ENCODE data around the gene CADPS. TPM values are rescaled to one million over a fixed set of nuclear protein-coding genes. Genes with fewer than 3 reads are reported as not detected.

The CADPS gene
- total and polyA plus RNA-seq, 10 donors, result 0.16 to 3.6 (median 0.40) TPM

- WGBS, 5 donors, result 65 to 73% (median 69%) methylated on average over 8 of the region's 8 CpGs
- Histone ChIP-seq H3K27me3 (replicated peaks in 1 of 7) (no peaks in the 10 kb centered on the region), H3K4me3 (no peak overlapping the region), H3K36me3 (no peaks in the 10 kb centered on the region), H3K27ac (no peak overlapping the region), H3K9me3 (no peaks in the 10 kb centered on the region), H3K4me1 (no peaks in the 10 kb centered on the region)
- intact Hi-C loops (cut with DNase I; ENCODE audit: low total_unique reads), result no loop called here
- no peak for DNase-seq
- TF ChIP-seq POLR2AphosphoS5 (IDR thresholded peaks at IDR 0.05), result no peak
- TF ChIP-seq CTCF (IDR thresholded peaks at IDR 0.05 in 8 of 11, conservative IDR thresholded peaks at IDR 0.05 in 3 of 11), result no peak
- TF ChIP-seq POLR2A (IDR thresholded peaks at IDR 0.05), result no peak
These were observed 423.9 kb downstream of the CADPS start for GRCh38 chr3:62451211-62451887.

GRCh38 chr3:62446337-62446940 lies 428.8 kb downstream of the CADPS start:
- H3K27ac ChIP-seq, result no peak overlapping the region
- no peaks in the 10 kb centered on the region for H3K27me3 ChIP-seq (replicated peaks in 1 of 7)
- H3K9me3 ChIP-seq, result no peaks in the 10 kb centered on the region
- no peaks in the 10 kb centered on the region for H3K36me3 ChIP-seq
- WGBS, 5 donors, result 62 to 84% (median 77%) methylated on average over 5 of the region's 5 CpGs
- no peak for TF ChIP-seq POLR2A (IDR thresholded peaks at IDR 0.05)
- no peak for TF ChIP-seq POLR2AphosphoS5 (IDR thresholded peaks at IDR 0.05)
- no peak for TF ChIP-seq CTCF (IDR thresholded peaks at IDR 0.05 in 8 of 11, conservative IDR thresholded peaks at IDR 0.05 in 3 of 11)
- peaks cover 0 to 4% (median 0%) of the 10 kb centered on the region in 6 donors for H3K4me1 ChIP-seq
- no peak for DNase-seq
- intact Hi-C loops (cut with DNase I; ENCODE audit: low total_unique reads), result no loop called here
- H3K4me3 ChIP-seq, result no peak overlapping the region

- Histone ChIP-seq H3K9me3 (no peaks in the 10 kb centered on the region), H3K27me3 (replicated peaks in 1 of 7) (no peaks in the 10 kb centered on the region), H3K27ac (no peak overlapping the region), H3K36me3 (no peaks in the 10 kb centered on the region), H3K4me1 (peaks cover 0 to 4% (median 0%) of the 10 kb centered on the region in 6 donors), H3K4me3 (peak overlapping the region in 4 of 8 donors; percentile 4 to 36 (median 12))
- WGBS, 5 donors, result 0 to 6% (median 3%) methylated on average over 1 of the region's 1 CpG
- no peak for TF ChIP-seq CTCF (IDR thresholded peaks at IDR 0.05 in 8 of 11, conservative IDR thresholded peaks at IDR 0.05 in 3 of 11)
- no peak for TF ChIP-seq POLR2AphosphoS5 (IDR thresholded peaks at IDR 0.05)
- no peak for TF ChIP-seq POLR2A (IDR thresholded peaks at IDR 0.05)
- DNase-seq, result no peak
- intact Hi-C loops (cut with DNase I; ENCODE audit: low total_unique reads), result no loop called here
These were observed 429.9 kb downstream of the CADPS start for GRCh38 chr3:62445275-62445674.

- H3K36me3 ChIP-seq, result no peaks in the 10 kb centered on the region
- H3K27ac ChIP-seq, result no peak overlapping the region
- no peaks in the 10 kb centered on the region for H3K4me1 ChIP-seq
- H3K4me3 ChIP-seq, result no peak overlapping the region
- TF ChIP-seq CTCF (IDR thresholded peaks at IDR 0.05 in 8 of 11, conservative IDR thresholded peaks at IDR 0.05 in 3 of 11), result no peak
- no peaks in the 10 kb centered on the region for H3K9me3 ChIP-seq
- no peak for DNase-seq
- intact Hi-C loops (cut with DNase I; ENCODE audit: low total_unique reads), result no loop called here
- peaks cover 0 to 3% (median 0%) of the 10 kb centered on the region in 7 donors for H3K27me3 ChIP-seq (replicated peaks in 1 of 7)
These were observed 435.2 kb downstream of the CADPS start for GRCh38 chr3:62439978-62440377.
